GM12865 (cell line): ENCODE data around the gene SPOCK1.

Source experiments
- DNase-seq: peaks from one replicate; pipeline ENCODE4 v3.0.0; 2010; ENCODE audit warnings: low read depth
- H3K4me3 ChIP-seq: 2 replicates; pipeline ENCODE4 v1.5.1; 2011; ENCODE audit warnings: mild to moderate bottlenecking, low read depth, low read length, control low read depth
- CTCF ChIP-seq: IDR thresholded peaks from 2 replicates; pipeline ENCODE4 v1.5.1; 2011; ENCODE audit warnings: low read length, control low read depth, low read depth, inconsistent platforms; ENCODE audit not compliant: insufficient read depth; ENCODE audit errors: missing control alignments

The SPOCK1 gene

DNA sequence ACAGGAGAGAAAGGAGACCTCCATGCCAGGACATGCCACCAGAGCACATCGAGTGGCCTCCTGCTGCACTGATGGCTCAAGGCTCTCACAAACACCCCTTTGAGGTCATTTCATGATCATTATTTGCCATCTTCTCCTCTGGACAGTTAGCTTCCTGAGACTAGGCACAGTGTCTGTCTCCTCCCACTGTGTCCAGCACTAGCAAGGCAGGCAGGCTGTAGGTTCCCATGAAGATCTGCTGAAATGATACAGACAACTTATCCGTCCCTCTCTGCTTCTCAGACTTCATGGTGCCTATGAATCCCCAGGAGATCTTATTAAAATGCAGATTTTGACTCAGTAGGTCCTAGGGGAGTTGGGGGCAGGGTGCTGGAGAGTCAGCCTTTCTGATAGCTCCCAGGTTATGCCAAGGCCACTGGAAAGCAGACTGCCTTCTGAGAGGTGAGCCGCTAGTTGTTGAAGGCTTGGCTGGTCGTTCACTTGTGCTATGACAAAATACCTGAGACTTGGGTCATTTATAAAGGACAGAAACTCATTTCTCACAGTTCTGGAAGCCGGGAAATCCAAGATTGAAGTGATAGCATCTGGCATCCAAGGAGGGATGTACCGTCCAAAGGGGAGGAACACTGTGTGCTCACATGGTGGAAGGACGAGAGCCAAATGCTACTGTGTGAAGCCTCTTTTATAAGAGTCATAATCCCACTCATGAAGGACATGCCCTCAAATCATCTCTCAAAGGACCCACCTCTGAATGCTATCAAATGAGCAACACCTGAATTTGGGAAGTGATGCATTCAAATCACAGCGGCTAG, 183.4 kb downstream of the SPOCK1 start:
- DNase-seq: no peak

DNA sequence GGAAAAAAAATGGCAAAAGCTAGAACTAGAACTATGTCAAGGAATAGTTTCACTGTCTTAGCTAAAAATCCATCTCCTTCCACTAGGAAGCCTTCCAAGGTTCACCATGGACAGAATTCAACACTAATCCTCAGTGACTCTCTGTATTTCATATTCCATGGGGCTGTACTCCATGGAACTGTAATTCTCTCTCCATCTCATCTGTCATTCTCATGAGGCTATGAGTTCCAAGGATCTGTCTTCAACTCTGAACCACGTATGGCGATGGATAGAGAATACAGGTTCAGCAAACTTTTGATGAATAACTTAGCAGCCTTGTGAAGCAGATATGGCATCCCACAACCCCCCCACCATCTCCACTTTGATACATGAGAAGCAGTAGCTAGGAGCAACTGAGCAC, 184.0 kb downstream of the SPOCK1 start:
- TF ChIP-seq CTCF: no peak
- no peak for DNase-seq
- H3K4me3 ChIP-seq: no peak overlapping the region

More for the DNA sequence above, 183.4 kb downstream of the SPOCK1 start:
- H3K4me3 ChIP-seq: no peak overlapping the region
- TF ChIP-seq CTCF: no peak

- no peak for DNase-seq
- no peak overlapping the region for H3K4me3 ChIP-seq
- no peak for TF ChIP-seq CTCF
These were observed 185.5 kb downstream of the SPOCK1 start for GRCh38 chr5:137313526-137314175.

- H3K4me3 ChIP-seq: no peak overlapping the region
- no peak for TF ChIP-seq CTCF
- DNase-seq: no peak
These were observed 187.1 kb downstream of the SPOCK1 start for GRCh38 chr5:137312011-137312410.

GRCh38 chr5:137310051-137310730, 188.9 kb downstream of the SPOCK1 start:
- DNase-seq: no peak
- no peak for TF ChIP-seq CTCF
- H3K4me3 ChIP-seq: no peak overlapping the region

GRCh38 chr5:137309290-137309689, 189.8 kb downstream of the SPOCK1 start:
- no peak for TF ChIP-seq CTCF
- H3K4me3 ChIP-seq: no peak overlapping the region
- DNase-seq: no peak
